Pulmonary artery endothelial cell (primary cell): Measurements from ENCODE around the gene SRRM2. TPM values are rescaled to one million over a fixed set of nuclear protein-coding genes. Genes with fewer than 3 reads are reported as not detected.

Experiments used
- DNase-seq: peaks from one replicate; pipeline ENCODE4 v3.0.0-alpha.2; 2011; ENCODE audit warnings: low read depth, low spot score
- total RNA-seq: library from RNA; depleted of rRNA; stranded (reverse); fragments of >200 nt; gene quantifications from 2 replicates; pipeline ENCODE4 v1.2.3, GENCODE V29; 2014

SRRM2 gene
- total RNA-seq, 1 donor from 2014 or later, result 38.5 TPM

DNA sequence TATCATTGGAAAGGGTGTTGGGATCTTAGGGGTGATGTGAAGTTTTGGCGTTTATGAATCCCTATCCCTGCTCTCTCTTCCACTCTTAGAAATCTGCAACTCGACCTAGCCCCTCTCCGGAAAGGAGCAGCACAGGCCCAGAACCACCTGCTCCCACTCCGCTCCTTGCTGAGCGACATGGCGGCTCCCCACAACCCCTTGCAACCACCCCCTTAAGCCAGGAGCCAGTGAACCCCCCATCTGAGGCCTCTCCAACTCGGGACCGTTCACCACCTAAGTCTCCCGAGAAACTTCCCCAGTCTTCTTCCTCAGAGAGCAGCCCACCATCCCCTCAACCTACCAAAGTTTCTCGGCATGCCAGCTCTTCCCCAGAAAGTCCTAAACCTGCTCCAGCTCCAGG lies 9.0 kb downstream of the SRRM2 start:
- DNase-seq, result no peak

- no peak for DNase-seq
Measured at GRCh38 chr16:2761886-2762583, 9.6 kb downstream of the SRRM2 start.

DNA sequence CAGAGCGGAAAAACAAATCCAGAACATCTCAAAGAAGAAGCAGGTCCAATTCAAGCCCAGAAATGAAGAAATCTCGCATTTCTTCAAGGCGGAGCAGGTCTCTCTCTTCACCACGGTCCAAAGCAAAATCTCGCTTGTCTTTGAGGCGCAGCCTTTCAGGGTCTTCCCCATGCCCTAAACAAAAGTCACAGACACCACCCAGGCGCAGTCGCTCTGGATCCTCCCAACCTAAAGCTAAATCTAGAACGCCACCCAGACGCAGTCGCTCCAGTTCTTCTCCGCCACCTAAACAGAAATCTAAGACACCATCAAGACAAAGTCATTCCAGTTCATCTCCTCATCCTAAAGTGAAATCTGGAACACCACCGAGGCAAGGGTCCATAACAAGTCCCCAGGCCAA lies 10.3 kb downstream of the SRRM2 start:
- no peak for DNase-seq

GRCh38 chr16:2763173-2763572 lies 10.7 kb downstream of the SRRM2 start:
- DNase-seq, result no peak

DNA sequence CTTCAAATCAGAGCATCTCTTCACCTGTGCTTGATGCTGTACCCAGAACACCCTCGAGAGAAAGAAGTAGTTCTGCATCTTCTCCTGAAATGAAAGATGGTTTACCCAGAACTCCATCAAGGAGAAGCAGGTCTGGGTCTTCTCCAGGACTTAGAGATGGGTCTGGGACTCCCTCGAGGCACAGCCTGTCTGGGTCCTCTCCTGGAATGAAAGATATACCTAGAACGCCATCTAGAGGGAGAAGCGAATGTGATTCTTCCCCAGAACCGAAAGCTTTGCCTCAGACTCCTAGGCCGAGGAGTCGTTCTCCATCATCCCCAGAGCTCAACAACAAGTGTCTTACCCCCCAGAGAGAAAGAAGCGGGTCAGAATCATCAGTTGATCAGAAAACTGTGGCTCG lies 12.3 kb downstream of the SRRM2 start:
- no peak for DNase-seq

DNA sequence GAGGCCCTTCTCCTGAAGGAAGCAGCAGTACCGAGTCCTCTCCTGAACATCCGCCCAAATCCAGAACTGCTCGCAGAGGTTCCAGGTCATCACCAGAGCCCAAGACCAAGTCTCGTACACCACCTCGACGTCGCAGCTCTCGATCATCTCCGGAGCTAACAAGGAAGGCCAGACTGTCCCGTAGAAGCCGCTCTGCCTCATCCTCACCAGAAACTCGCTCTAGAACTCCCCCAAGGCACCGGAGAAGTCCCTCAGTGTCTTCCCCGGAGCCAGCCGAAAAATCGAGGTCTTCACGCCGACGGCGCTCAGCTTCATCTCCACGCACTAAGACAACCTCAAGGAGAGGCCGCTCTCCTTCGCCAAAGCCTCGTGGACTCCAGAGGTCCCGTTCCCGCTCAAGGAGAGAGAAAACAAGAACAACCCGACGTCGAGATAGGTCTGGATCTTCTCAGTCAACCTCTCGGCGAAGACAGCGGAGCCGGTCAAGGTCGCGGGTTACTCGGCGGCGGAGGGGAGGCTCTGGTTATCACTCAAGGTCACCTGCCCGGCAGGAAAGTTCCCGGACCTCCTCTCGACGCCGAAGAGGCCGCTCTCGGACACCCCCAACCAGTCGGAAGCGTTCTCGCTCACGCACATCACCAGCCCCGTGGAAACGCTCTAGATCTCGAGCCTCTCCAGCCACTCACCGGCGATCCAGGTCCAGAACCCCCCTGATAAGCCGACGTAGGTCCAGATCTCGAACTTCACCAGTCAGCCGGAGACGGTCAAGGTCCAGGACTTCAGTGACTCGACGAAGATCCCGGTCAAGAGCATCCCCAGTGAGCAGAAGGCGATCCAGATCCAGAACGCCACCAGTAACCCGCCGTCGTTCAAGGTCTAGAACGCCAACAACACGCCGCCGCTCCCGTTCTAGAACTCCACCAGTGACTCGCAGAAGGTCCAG lies 13.3 kb downstream of the SRRM2 start:
- DNase-seq, result no peak

DNA sequence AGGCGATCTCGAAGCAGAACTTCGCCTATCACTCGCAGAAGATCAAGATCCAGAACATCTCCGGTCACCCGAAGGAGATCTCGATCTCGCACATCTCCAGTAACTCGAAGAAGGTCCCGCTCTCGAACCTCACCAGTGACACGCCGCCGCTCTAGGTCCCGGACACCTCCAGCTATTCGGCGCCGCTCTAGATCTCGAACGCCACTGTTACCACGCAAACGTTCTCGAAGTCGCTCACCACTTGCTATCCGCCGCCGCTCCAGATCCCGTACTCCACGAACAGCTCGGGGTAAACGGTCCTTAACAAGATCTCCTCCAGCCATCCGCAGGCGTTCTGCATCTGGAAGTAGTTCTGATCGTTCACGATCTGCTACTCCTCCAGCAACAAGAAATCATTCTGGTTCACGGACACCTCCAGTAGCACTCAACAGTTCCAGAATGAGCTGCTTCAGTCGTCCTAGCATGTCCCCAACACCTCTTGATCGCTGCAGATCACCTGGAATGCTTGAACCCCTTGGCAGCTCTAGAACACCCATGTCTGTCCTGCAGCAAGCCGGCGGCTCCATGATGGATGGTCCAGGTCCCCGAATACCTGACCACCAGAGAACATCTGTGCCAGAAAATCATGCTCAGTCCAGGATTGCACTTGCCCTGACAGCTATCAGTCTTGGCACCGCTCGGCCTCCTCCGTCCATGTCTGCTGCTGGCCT lies 14.1 kb downstream of the SRRM2 start:
- DNase-seq, result no peak

GRCh38 chr16:2767140-2767731 lies 14.8 kb downstream of the SRRM2 start:
- no peak for DNase-seq

DNA sequence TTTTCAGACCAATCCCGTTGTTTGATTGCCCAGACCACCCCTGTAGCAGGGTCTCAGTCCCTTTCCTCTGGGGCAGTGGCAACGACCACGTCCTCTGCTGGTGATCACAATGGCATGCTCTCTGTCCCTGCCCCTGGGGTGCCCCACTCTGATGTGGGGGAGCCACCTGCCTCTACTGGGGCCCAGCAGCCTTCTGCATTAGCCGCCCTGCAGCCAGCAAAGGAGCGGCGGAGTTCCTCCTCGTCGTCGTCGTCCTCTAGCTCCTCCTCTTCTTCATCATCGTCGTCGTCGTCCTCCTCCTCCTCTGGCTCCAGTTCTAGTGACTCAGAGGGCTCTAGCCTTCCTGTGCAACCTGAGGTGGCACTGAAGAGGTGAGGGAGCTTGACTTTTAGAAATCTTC lies 15.5 kb downstream of the SRRM2 start:
- DNase-seq, result no peak

DNA sequence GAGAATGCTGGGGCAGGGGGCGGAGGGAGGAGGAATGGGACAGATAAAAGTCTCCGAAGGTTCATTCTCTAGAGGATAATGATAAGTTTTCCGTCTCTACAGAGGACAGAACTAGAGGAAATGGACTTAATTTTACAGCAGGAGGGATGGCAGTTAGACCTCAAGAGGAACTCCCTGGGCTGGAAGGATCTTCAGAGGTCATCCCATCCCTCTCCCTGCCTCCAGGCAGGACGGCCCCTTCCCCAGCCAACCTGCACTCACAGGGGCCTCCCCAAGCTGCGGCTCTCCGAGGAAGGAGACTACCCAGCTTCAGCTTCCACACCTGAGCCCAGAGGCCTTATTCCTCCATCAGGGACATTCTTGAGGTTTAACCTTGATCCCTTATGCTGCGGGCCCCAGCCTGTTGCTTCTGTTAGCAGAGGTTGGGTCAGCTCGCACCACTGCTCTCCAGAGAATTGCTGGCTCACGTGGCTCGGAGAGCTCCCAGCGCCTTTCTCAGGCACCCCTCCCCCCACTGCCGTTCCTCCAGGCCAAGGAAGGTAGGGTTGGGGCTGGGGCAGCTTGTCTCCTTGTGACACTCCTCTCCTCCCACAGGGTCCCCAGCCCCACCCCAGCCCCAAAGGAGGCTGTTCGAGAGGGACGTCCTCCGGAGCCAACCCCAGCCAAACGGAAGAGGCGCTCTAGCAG lies 16.1 kb downstream of the SRRM2 start:
- DNase-seq, result no peak

- DNase-seq, result no peak
Measured at GRCh38 chr16:2769100-2769529, 16.7 kb downstream of the SRRM2 start.

DNA sequence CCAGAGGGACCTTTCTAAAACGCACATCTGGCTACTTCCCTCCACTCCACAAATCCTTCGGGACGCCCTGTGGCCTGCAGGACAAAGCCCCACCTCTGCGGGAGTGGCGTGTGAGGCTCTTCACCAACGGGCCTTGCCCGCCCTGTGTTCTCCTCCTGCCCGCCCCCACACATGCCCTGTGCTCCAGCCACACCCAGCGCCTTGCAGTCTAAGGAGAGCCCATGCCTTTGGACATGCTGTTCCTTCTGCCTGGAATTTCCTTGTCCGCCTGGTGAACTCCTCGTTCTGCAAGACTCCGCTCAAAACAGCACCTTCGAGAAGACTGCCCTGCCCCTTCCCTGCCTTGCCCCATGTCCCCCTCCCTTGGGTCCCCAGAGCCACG lies 17.2 kb downstream of the SRRM2 start:
- no peak for DNase-seq

DNA sequence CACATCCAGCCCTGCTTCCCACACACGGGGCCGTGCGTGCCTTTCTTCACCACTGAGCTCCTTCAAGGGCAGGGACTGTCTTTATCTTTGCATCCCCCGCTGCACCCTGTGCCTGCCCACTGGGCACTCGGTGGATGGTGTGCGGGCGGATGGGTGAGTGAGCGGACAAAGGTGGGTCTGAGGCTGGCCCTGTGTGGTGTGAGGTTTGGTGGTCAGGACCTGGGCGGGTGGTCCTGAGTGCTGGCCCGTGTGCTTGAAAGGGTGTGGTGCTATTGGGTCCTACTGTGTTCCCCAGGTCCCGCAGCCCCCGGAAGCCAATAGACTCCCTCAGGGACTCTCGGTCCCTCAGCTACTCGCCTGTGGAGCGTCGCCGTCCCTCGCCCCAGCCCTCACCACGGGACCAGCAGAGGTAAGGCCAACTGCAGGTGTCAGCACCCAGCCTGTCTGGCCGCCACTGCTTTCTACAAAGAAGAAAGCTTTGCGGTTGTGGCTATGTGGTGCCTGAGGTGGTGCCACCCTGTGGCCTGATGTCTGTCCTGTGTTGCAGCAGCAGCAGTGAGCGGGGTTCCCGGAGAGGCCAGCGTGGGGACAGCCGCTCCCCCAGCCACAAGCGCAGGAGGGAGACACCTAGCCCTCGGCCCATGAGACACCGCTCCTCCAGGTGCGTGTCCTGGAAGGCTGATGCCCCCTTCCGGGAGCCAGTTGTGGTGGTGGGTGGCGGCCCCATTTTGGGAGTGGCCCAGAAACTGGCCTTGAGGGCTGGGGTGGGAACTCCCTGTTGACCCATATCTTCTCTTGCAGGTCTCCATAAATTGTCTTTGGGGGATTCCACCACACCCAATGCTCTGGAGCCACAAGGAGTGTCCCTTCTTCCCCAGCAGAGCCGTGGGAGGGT lies 17.9 kb downstream of the SRRM2 start:
- DNase-seq, result no peak

DNA sequence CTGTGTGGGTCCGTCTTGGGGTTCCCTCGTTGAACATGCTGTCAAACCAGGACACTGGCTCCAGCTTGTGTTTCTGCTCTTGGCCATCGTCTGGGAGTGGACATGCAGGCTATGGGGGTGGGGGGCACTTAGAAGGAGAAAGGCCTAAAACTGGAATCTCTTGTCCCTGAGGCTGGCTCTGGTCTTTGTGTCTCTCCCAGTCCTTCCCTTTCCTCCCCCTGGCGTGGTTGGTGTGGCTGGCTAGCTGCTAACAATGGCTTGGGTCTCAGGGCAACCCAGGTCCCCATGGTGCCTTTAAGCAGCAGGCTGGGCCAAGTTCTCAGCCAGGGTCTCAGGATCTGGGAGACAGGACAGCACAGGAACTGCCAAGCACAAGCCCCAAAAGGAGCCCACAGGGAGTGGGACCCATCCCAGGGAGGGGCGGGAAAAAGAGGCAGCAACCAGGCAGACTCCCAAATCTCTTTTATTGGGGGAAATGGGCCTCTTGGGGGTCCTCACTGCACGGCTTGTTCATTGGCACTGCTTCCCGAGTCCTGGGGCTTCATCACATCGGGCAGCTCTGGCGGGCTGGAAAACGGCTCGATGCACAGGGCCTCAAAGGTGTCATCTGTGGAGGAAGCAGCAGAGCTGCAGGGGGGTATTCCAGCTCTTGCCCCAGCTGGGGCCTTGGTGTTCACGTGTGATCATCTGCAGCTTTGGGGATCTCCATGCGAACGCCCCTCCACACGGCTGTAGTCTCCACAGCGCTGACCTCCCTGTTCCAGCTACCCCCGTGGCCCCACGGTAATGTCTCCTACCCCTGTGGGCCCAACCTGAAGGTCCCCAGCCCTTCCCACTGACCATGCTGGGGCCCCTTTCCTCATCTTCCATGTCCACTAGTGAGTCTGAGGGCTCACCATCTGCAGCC lies 19.3 kb downstream of the SRRM2 start:
- DNase-seq, result no peak

GRCh38 chr16:2773188-2773968 lies 20.9 kb downstream of the SRRM2 start:
- DNase-seq, result no peak

DNA sequence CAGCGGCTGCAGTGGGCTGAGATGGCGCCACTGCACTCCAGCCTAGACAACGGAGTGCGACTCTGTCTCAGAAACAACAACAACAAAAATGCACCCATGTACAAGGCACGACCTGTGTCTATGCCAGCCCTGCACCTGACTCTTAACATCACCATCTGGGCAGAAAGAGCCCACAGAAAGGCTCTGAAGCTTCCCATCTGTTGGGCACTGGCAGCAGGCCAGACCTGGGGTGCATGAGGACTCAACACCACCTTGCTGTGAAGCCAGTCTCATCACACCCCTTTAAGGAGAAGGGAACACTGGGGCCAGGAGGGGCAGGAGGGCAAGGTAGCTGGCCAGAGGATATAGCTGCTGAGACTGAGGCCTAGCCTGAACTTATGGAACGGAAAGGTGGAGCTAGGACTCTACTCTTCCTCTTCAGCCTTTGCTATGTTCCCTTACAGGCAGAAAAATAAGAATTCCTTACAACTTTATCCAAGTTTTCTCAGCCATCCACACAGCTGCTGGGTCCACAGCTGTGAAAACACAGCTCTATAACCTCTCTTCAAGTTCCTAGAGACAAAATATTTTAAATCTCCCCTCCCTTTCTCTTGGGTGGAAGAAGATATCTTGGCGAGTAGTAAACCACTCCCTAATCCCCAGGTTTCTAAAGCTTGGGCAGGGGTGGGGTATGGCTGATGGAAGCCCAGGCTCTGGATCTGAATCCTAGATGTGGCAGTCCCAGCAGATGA lies 21.9 kb downstream of the SRRM2 start:
- no peak for DNase-seq

DNA sequence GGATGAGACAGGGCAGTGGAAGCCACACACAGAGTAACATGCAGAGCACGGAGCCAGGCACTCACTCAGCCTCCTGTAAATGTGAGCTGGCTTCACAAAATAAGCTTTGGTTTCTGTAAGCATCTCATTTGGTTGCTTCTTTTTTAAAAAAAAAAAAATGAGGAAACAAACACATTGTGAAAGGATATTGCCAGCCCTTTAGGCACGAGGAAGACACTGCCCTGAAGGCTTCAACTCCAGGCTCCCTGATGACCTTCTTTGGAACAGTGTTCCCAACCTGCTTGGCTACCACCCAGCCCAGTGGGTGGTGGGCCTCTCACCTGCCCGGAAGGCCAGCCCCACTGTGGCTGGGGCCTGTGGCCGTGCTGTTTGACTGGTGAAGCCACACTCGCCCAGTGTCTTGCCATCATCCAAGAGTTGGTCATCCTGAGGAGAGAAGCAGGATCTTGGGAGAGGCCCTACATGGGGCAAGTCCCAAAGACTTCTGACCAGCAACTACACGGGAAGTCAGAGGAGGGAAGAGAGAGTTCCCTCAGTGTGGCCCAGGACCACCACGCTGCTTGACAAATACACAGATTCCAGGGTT lies 22.8 kb downstream of the SRRM2 start:
- DNase-seq, result no peak
